Osteoblast (primary cell): ENCODE data around the gene CRYL1. TPM values are rescaled to one million over a fixed set of nuclear protein-coding genes. Genes with fewer than 3 reads are reported as not detected.

ENCODE experiments used
- DNase-seq: peaks from one replicate; pipeline ENCODE4 v3.0.0; 2011; ENCODE audit warnings: low spot score, mixed read lengths; ENCODE audit not compliant: insufficient read length; ENCODE audit errors: missing footprints
- H2AFZ ChIP-seq: 2 replicates; pipeline ENCODE4 v1.6.0; 2011; ENCODE audit warnings: mild to moderate bottlenecking, low read length
- H3K27ac ChIP-seq: 2 replicates; pipeline ENCODE4 v1.5.1; 2011; ENCODE audit warnings: mild to moderate bottlenecking, low read depth, low read length, moderate library complexity
- H3K27me3 ChIP-seq: 2 replicates; pipeline ENCODE4 v1.6.0; 2012; ENCODE audit warnings: mild to moderate bottlenecking, control low read depth, inconsistent platforms, low read length, moderate library complexity; ENCODE audit not compliant: insufficient read depth
- H3K36me3 ChIP-seq: 2 replicates; pipeline ENCODE4 v1.5.1; 2011; ENCODE audit warnings: mild to moderate bottlenecking, low read length, control low read depth, moderate library complexity; ENCODE audit not compliant: insufficient read depth
- H3K4me1 ChIP-seq: 2 replicates; pipeline ENCODE4 v1.5.1; 2011; ENCODE audit warnings: mild to moderate bottlenecking, low read length, control low read depth, moderate library complexity; ENCODE audit not compliant: insufficient read depth
- H3K4me2 ChIP-seq: 2 replicates; pipeline ENCODE4 v1.6.0; 2011; ENCODE audit warnings: mild to moderate bottlenecking, low read length; ENCODE audit not compliant: insufficient read depth
- H3K4me3 ChIP-seq: fragments of 200-600 bp; sonication (generic); 3 replicates; pipeline ENCODE4 v1.5.1; 2012; ENCODE audit warnings: mild to moderate bottlenecking, low read length, inconsistent platforms; ENCODE audit not compliant: insufficient read depth
- H3K79me2 ChIP-seq: 2 replicates; pipeline ENCODE4 v1.6.0; 2012; ENCODE audit warnings: mild to moderate bottlenecking, low read length, control low read depth, inconsistent platforms; ENCODE audit not compliant: insufficient read depth
- H3K9me3 ChIP-seq: 2 replicates; pipeline ENCODE4 v1.5.1; 2011; ENCODE audit warnings: low read depth, low read length, control low read depth
- H4K20me1 ChIP-seq: 2 replicates; pipeline ENCODE4 v1.6.0; 2012; ENCODE audit warnings: mild to moderate bottlenecking, low read length, control low read depth; ENCODE audit not compliant: insufficient read depth
- total RNA-seq: library from RNA; depleted of rRNA; stranded (reverse); fragments of >200 nt; gene quantifications from 2 replicates; pipeline ENCODE4 v1.2.3, GENCODE V29; 2012
- TF ChIP-seq, protein P1 (sequence below): IDR thresholded peaks from 2 replicates; pipeline ENCODE4 v1.5.1; 2011; ENCODE audit warnings: mild to moderate bottlenecking, low read depth, low read length, moderate library complexity; ENCODE audit errors: extremely low read depth

Gene CRYL1
- total RNA-seq, 1 donor: 12.7 TPM

DNA sequence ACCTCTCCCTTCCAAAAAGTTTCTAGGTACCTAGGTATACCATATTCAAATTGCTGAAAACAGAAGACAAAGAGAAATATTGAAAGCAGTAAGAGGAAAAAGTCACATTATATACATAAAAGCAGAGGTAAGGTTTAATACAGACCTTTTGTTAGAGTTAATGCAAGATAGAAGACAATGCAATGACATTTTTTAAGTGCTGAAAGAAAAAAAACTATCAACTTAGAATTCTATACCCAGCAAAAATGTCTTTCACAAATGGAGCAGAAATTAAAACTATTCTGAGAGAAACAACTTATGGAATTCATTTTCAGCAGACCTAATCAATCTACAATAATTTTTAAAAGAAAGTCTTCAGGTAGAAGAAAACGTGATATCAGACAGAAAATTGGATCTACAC lies 77.2 kb downstream of the CRYL1 start:
- Histone ChIP-seq H3K4me2 (no peak overlapping the region), H2AFZ (no peak overlapping the region), H3K79me2 (no peaks in the 10 kb centered on the region), H3K4me1 (no peaks in the 10 kb centered on the region), H4K20me1 (no peaks in the 10 kb centered on the region), H3K27me3 (no peaks in the 10 kb centered on the region), H3K9me3 (no peaks in the 10 kb centered on the region), H3K36me3 (no peaks in the 10 kb centered on the region), H3K27ac (no peak overlapping the region), H3K4me3 (no peak overlapping the region)
- DNase-seq: no peak
- TF ChIP-seq, protein P1, sequence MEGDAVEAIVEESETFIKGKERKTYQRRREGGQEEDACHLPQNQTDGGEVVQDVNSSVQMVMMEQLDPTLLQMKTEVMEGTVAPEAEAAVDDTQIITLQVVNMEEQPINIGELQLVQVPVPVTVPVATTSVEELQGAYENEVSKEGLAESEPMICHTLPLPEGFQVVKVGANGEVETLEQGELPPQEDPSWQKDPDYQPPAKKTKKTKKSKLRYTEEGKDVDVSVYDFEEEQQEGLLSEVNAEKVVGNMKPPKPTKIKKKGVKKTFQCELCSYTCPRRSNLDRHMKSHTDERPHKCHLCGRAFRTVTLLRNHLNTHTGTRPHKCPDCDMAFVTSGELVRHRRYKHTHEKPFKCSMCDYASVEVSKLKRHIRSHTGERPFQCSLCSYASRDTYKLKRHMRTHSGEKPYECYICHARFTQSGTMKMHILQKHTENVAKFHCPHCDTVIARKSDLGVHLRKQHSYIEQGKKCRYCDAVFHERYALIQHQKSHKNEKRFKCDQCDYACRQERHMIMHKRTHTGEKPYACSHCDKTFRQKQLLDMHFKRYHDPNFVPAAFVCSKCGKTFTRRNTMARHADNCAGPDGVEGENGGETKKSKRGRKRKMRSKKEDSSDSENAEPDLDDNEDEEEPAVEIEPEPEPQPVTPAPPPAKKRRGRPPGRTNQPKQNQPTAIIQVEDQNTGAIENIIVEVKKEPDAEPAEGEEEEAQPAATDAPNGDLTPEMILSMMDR: no peak

GRCh38 chr13:20446900-20447299 lies 78.8 kb downstream of the CRYL1 start:
- no peaks in the 10 kb centered on the region for H3K36me3 ChIP-seq
- no peak overlapping the region for H3K4me3 ChIP-seq
- no peak overlapping the region for H2AFZ ChIP-seq
- no peaks in the 10 kb centered on the region for H3K4me1 ChIP-seq
- no peak overlapping the region for H3K4me2 ChIP-seq
- H4K20me1 ChIP-seq: no peaks in the 10 kb centered on the region
- no peak overlapping the region for H3K27ac ChIP-seq
- no peak for DNase-seq
- no peaks in the 10 kb centered on the region for H3K79me2 ChIP-seq
- H3K9me3 ChIP-seq: no peaks in the 10 kb centered on the region
- no peaks in the 10 kb centered on the region for H3K27me3 ChIP-seq
- TF ChIP-seq, protein P1: no peak

GRCh38 chr13:20446405-20446804 lies 79.3 kb downstream of the CRYL1 start:
- Histone ChIP-seq H3K4me1 (no peaks in the 10 kb centered on the region), H3K27ac (no peak overlapping the region), H3K9me3 (no peaks in the 10 kb centered on the region), H4K20me1 (no peaks in the 10 kb centered on the region), H3K4me3 (no peak overlapping the region), H3K4me2 (no peak overlapping the region), H3K27me3 (peaks cover under 1% of the 10 kb centered on the region), H3K36me3 (no peaks in the 10 kb centered on the region), H2AFZ (no peak overlapping the region), H3K79me2 (no peaks in the 10 kb centered on the region)
- TF ChIP-seq, protein P1: no peak
- DNase-seq: peak; percentile 30

DNA sequence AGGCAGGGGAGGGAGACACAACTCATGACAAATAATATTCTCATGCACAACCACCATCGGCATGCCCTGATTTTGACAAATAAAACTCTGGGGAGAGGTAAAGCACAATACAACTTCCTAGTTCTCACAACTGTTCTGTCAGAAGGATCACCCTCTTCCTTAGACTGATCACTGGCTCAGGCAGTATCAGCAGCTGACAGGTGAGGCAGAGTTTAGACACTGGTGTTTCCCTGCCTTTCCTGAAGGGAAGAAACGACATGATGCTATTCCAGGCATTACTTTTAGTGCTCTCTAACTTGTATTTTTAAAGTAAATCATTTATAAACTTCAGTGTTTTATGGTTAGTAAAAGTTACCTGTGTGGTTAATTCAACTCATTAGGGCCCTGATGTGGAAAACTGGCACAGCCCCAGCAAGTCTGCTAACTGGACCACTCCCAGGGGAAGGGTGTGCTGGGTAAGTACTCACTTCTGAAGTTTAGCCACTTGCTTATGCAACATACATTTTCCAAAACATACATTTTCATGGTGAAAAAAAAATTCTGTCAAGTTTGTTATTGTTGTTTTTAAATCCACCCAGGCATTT lies 82.8 kb downstream of the CRYL1 start:
- TF ChIP-seq, protein P1: no peak
- H4K20me1 ChIP-seq: no peaks in the 10 kb centered on the region
- H3K79me2 ChIP-seq: no peaks in the 10 kb centered on the region
- H3K36me3 ChIP-seq: no peaks in the 10 kb centered on the region
- H3K4me2 ChIP-seq: no peak overlapping the region
- peaks cover 2% of the 10 kb centered on the region for H3K27me3 ChIP-seq
- DNase-seq: no peak
- H3K4me1 ChIP-seq: no peaks in the 10 kb centered on the region
- H3K9me3 ChIP-seq: no peaks in the 10 kb centered on the region
- no peak overlapping the region for H3K4me3 ChIP-seq
- H2AFZ ChIP-seq: no peak overlapping the region
- no peak overlapping the region for H3K27ac ChIP-seq
